NCI-H1436 (cell line): ENCODE measurements around the gene ZMYND10.

Source experiments
- DNase-seq: peaks from one replicate; lab custom pipeline; 2025; lab: John Stamatoyannopoulos, UW

Gene ZMYND10

GRCh38 chr3:50302095-50303012, 43.2 kb downstream of the ZMYND10 start:
- no peak for DNase-seq

GRCh38 chr3:50300681-50301254, 44.8 kb downstream of the ZMYND10 start:
- no peak for DNase-seq

- no peak for DNase-seq
These were observed 45.4 kb downstream of the ZMYND10 start for GRCh38 chr3:50299929-50300680.

GRCh38 chr3:50299638-50299928, 45.9 kb downstream of the ZMYND10 start:
- no peak for DNase-seq

- peak; percentile 93 for DNase-seq
These were observed 46.5 kb downstream of the ZMYND10 start, which contains the start of the genes HYAL3 and NAA80 for GRCh38 chr3:50298836-50299637. TSS of gene HYAL3 (minus strand) at chr3:50299405. CDS start at chr3:50295602, 3,803 bp downstream. TSS of gene NAA80 (minus strand) at chr3:50299405. CDS start at chr3:50297463, 1,942 bp downstream.

- DNase-seq = no peak
These were observed 47.4 kb downstream of the ZMYND10 start for GRCh38 chr3:50297896-50298725.

- no peak for DNase-seq
These were observed 48.2 kb downstream of the ZMYND10 start for GRCh38 chr3:50297384-50297775.

GRCh38 chr3:50296721-50297383, 48.7 kb downstream of the ZMYND10 start:
- no peak for DNase-seq

- DNase-seq = no peak
These were observed 49.7 kb downstream of the ZMYND10 start for GRCh38 chr3:50295553-50296431.

GRCh38 chr3:50294492-50295403, 50.8 kb downstream of the ZMYND10 start:
- DNase-seq = no peak

- no peak for DNase-seq
These were observed 51.4 kb downstream of the ZMYND10 start for GRCh38 chr3:50294089-50294488.

GRCh38 chr3:50293079-50293801, 52.3 kb downstream of the ZMYND10 start:
- no peak for DNase-seq

GRCh38 chr3:50292159-50293078, 53.1 kb downstream of the ZMYND10 start, which contains the start of gene IFRD2:
TSS of gene IFRD2 (minus strand) at chr3:50292429. CDS start at chr3:50292274, 155 bp downstream.
- DNase-seq = peak; percentile 83
